Erythroblast (primary cell): Measurements from ENCODE around the gene LAIR1.
"Not testable (repeated sequence)": the region's sequence is repeated elsewhere in the genome, so short reads cannot be mapped to it uniquely, and the experiment has no call there.

Experiments
- GATA1 ChIP-seq: IDR thresholded peaks from 2 replicates; pipeline ENCODE4 v1.6.1; 2011; ENCODE audit warnings: low read depth, mild to moderate bottlenecking, control low read depth, low read length, moderate library complexity
- POLR2A ChIP-seq: IDR thresholded peaks from 2 replicates; pipeline ENCODE4 v1.6.1; 2011; ENCODE audit warnings: mild to moderate bottlenecking, low read length

GRCh38 chr19:54369688-54370433 lies 5.1 kb upstream of the LAIR1 start:
- TF ChIP-seq POLR2A, GATA1: not testable (repeated sequence)
